Measurements from ENCODE around the gene ELMO1. TPM values are rescaled to one million over a fixed set of nuclear protein-coding genes. Genes with fewer than 3 reads are reported as not detected.

Gene ELMO1
- total and polyA plus RNA-seq, 2 of the 13 experiments (the other 11 are each of a cell fraction or from before 2014, with no cell fraction given), result 0.11 to 0.17 TPM

DNA sequence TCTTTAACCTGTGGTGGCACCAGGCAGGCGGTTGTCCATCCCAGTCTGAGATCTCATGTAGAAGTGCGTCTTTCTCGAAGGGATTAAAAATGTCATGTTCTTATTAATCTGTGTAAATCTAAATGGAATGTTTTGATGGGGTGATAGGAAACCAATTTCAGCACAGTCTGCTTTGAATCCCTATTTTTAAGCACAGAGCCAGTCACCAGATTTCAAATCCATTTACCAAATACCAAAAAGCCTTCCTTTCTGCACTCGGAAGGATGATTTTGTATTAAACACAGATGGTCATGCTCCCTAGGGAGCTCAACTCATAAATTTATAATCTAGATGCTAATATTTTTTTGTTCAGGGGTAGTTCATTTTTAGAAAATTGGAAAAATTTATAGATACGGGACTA lies 563.8 kb downstream of the ELMO1 start:
- WGBS (ENCODE audit: low lambda C conversion rate), result 76% methylated on average over 5 of the region's 5 CpGs
- DNase-seq (ENCODE audit: low spot score) (no peak), FAIRE-seq (no peak), ATAC-seq (no peak)
- intact Hi-C loops (cut with micrococcal nuclease; ENCODE audit: unreplicated experiment), result no loop called here
- Histone ChIP-seq H3K79me2 (ENCODE audit: insufficient read depth, low read length) (no peaks in the 10 kb centered on the region), H3K4me1 (ENCODE audit: insufficient read depth, low read length) (peaks cover 12% of the 10 kb centered on the region; the same call in 1 of the 2 replicates), H4K20me1 (ENCODE audit: insufficient read depth, low read length) (no peaks in the 10 kb centered on the region), H2AFZ (ENCODE audit: low read length) (no peak overlapping the region), H3K4me2 (ENCODE audit: low read depth, low read length) (no peak overlapping the region), H3K27ac (ENCODE audit: extremely low read length, insufficient read depth, low read length) (no peak overlapping the region), H3K9me3 (ENCODE audit: low read length) (no peaks in the 10 kb centered on the region), H3K4me3 (replicated peaks in 1 of 3; ENCODE audit: insufficient read depth in 1 of 3, low read depth in 2 of 3, low read length in 3 of 3) (no peak overlapping the region), H3K36me3 (replicated peaks in 1 of 2; ENCODE audit: control insufficient read depth in 1 of 2, insufficient read depth in 2 of 2, low read length in 2 of 2) (no peaks in the 10 kb centered on the region), H3K27me3 (ENCODE audit: control insufficient read depth in 1 of 2, insufficient read depth in 2 of 2, low read length in 2 of 2) (no peaks in the 10 kb centered on the region), H3K9ac (ENCODE audit: insufficient read depth, low read depth, low read length) (no peak overlapping the region)
- in situ Hi-C loops (cut with HindIII; ENCODE audit: extremely low pct_ligation_motif_present, low pct_unique_long_range_greater_than_20kb), result no loop called here
- BruUV-seq (replicated peaks), result no TSS peak
- ChIA-PET POLR2A (no interaction called here), CTCF (ENCODE audit: low intra/inter-chr PET ratio, low total read pairs) (no interaction called here)
- TF ChIP-seq, protein P1, sequence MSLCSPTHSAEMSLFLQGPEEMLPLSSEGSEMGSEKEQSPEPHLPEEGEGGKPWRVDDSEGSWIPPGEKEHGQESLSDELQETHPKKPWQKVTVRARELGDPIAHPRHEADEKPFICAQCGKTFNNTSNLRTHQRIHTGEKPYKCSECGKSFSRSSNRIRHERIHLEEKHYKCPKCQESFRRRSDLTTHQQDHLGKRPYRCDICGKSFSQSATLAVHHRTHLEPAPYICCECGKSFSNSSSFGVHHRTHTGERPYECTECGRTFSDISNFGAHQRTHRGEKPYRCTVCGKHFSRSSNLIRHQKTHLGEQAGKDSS (CRISPR knock-in tag; IDR thresholded peaks at IDR 0.05; ENCODE audit: borderline replicate concordance, low read depth), result no peak

DNA sequence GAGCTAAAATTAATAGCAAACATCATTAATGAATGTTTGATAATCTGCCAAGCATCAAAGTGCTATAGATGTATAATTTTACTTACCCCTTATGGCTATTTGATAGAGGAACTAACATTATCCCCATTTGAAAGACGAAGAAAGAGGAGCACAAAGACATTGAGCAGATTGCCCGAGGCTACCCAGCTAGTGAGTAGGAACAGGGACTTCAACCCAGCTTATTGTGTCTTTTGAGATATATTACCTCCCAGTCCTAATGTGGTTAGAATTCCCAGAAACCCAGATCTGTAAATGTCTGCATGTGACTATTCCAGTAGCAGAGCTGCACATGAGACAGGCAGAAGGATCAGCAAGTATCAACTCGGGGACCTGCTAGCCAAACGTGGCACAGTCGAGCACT lies 564.3 kb downstream of the ELMO1 start:
- 46% methylated on average over 5 of the region's 5 CpGs for WGBS (ENCODE audit: low lambda C conversion rate)
- no peaks in the 10 kb centered on the region for H3K27me3 ChIP-seq (ENCODE audit: control insufficient read depth in 1 of 2, insufficient read depth in 2 of 2, low read length in 2 of 2)
- CTCF ChIA-PET (ENCODE audit: low intra/inter-chr PET ratio, low total read pairs), result no interaction called here
- H2AFZ ChIP-seq (ENCODE audit: low read length), result no peak overlapping the region
- no peak overlapping the region for H3K4me2 ChIP-seq (ENCODE audit: low read depth, low read length)
- POLR2A ChIA-PET, result no interaction called here
- ATAC-seq (no peak), DNase-seq (ENCODE audit: low spot score) (no peak), FAIRE-seq (no peak)
- intact Hi-C loops (cut with micrococcal nuclease; ENCODE audit: unreplicated experiment) (no loop called here), in situ Hi-C loops (cut with HindIII; ENCODE audit: extremely low pct_ligation_motif_present, low pct_unique_long_range_greater_than_20kb) (no loop called here)
- H3K4me3 ChIP-seq (replicated peaks in 1 of 3; ENCODE audit: insufficient read depth in 1 of 3, low read depth in 2 of 3, low read length in 3 of 3), result no peak overlapping the region
- BruUV-seq (replicated peaks), result no TSS peak
- H3K79me2 ChIP-seq (ENCODE audit: insufficient read depth, low read length), result no peaks in the 10 kb centered on the region
- H3K4me1 ChIP-seq (ENCODE audit: insufficient read depth, low read length), result peaks cover 12% of the 10 kb centered on the region; the same call in 1 of the 2 replicates
- no peaks in the 10 kb centered on the region for H3K9me3 ChIP-seq (ENCODE audit: low read length)
- no peak overlapping the region for H3K9ac ChIP-seq (ENCODE audit: insufficient read depth, low read depth, low read length)
- H3K36me3 ChIP-seq (replicated peaks in 1 of 2; ENCODE audit: control insufficient read depth in 1 of 2, insufficient read depth in 2 of 2, low read length in 2 of 2), result no peaks in the 10 kb centered on the region
- no peak overlapping the region for H3K27ac ChIP-seq (ENCODE audit: extremely low read length, insufficient read depth, low read length)
- no peaks in the 10 kb centered on the region for H4K20me1 ChIP-seq (ENCODE audit: insufficient read depth, low read length)
- no peak for TF ChIP-seq ASH2L (IDR thresholded peaks at IDR 0.05; ENCODE audit: insufficient read length, low read depth, low read length)
- TF ChIP-seq MAFG (CRISPR knock-in tag; IDR thresholded peaks at IDR 0.05), result no peak
- TF ChIP-seq, protein P2, sequence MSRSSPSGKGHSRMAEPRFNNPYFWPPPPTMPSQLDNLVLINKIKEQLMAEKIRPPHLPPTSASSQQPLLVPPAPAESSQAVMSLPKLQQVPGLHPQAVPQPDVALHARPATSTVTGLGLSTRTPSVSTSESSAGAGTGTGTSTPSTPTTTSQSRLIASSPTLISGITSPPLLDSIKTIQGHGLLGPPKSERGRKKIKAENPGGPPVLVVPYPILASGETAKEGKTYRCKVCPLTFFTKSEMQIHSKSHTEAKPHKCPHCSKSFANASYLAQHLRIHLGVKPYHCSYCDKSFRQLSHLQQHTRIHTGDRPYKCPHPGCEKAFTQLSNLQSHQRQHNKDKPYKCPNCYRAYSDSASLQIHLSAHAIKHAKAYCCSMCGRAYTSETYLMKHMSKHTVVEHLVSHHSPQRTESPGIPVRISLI (CRISPR knock-in tag; IDR thresholded peaks at IDR 0.05; ENCODE audit: borderline replicate concordance), result no peak
- no peak for TF ChIP-seq YY1 (IDR thresholded peaks at IDR 0.05; ENCODE audit: insufficient read depth, insufficient replicate concordance, low read depth, low read length)
- TF ChIP-seq ZNF709 (CRISPR knock-in tag; IDR thresholded peaks at IDR 0.05), result no peak
- TF ChIP-seq ZNF891 (CRISPR knock-in tag; IDR thresholded peaks at IDR 0.05), result no peak
- TF ChIP-seq, protein P3, sequence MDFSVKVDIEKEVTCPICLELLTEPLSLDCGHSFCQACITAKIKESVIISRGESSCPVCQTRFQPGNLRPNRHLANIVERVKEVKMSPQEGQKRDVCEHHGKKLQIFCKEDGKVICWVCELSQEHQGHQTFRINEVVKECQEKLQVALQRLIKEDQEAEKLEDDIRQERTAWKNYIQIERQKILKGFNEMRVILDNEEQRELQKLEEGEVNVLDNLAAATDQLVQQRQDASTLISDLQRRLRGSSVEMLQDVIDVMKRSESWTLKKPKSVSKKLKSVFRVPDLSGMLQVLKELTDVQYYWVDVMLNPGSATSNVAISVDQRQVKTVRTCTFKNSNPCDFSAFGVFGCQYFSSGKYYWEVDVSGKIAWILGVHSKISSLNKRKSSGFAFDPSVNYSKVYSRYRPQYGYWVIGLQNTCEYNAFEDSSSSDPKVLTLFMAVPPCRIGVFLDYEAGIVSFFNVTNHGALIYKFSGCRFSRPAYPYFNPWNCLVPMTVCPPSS (IDR thresholded peaks at IDR 0.05), result no peak
- TF ChIP-seq, protein P4, sequence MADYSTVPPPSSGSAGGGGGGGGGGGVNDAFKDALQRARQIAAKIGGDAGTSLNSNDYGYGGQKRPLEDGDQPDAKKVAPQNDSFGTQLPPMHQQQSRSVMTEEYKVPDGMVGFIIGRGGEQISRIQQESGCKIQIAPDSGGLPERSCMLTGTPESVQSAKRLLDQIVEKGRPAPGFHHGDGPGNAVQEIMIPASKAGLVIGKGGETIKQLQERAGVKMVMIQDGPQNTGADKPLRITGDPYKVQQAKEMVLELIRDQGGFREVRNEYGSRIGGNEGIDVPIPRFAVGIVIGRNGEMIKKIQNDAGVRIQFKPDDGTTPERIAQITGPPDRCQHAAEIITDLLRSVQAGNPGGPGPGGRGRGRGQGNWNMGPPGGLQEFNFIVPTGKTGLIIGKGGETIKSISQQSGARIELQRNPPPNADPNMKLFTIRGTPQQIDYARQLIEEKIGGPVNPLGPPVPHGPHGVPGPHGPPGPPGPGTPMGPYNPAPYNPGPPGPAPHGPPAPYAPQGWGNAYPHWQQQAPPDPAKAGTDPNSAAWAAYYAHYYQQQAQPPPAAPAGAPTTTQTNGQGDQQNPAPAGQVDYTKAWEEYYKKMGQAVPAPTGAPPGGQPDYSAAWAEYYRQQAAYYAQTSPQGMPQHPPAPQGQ (CRISPR knock-in tag; IDR thresholded peaks at IDR 0.05; ENCODE audit: borderline replicate concordance), result no peak
- no peak for TF ChIP-seq SRY (CRISPR knock-in tag; IDR thresholded peaks at IDR 0.05)
- TF ChIP-seq NCOA2 (CRISPR knock-in tag; IDR thresholded peaks at IDR 0.05), result no peak
- no peak for TF ChIP-seq ZNF24 (IDR thresholded peaks at IDR 0.05)
- no peak for TF ChIP-seq PAX8 (CRISPR knock-in tag; IDR thresholded peaks at IDR 0.05; ENCODE audit: borderline replicate concordance)

Data from HepG2 (cell line).